Epidermal melanocyte (primary cell): Measurements from ENCODE around the gene DRC1.

Source experiments
- DNase-seq: peaks from one replicate; pipeline ENCODE4 v3.0.0; 2011; ENCODE audit warnings: low spot score; ENCODE audit not compliant: insufficient read length

The DRC1 gene

GRCh38 chr2:26477911-26478253 lies 76.2 kb downstream of the DRC1 start, which contains the start of gene OTOF:
OTOF (minus strand) TSS chr2:26478124.
- DNase-seq, result peak; percentile 44

- no peak for DNase-seq
These were observed 76.6 kb downstream of the DRC1 start for GRCh38 chr2:26478366-26478765.

GRCh38 chr2:26479131-26479788 lies 77.5 kb downstream of the DRC1 start:
- DNase-seq, result no peak

GRCh38 chr2:26479789-26480565 lies 78.3 kb downstream of the DRC1 start:
- no peak for DNase-seq

GRCh38 chr2:26480566-26481423 lies 79.1 kb downstream of the DRC1 start:
- DNase-seq, result no peak

GRCh38 chr2:26481706-26482105 lies 80.0 kb downstream of the DRC1 start:
- DNase-seq, result no peak

GRCh38 chr2:26482211-26483026 lies 80.7 kb downstream of the DRC1 start:
- DNase-seq, result no peak

- DNase-seq, result no peak
These were observed 81.3 kb downstream of the DRC1 start for GRCh38 chr2:26483027-26483326.

- no peak for DNase-seq
These were observed 81.8 kb downstream of the DRC1 start for GRCh38 chr2:26483516-26483915.

- no peak for DNase-seq
These were observed 82.3 kb downstream of the DRC1 start for GRCh38 chr2:26483957-26484565.

GRCh38 chr2:26484579-26484978 lies 82.9 kb downstream of the DRC1 start:
- DNase-seq, result no peak

- no peak for DNase-seq
These were observed 83.4 kb downstream of the DRC1 start for GRCh38 chr2:26485099-26485498.

GRCh38 chr2:26485725-26486418 lies 84.2 kb downstream of the DRC1 start:
- DNase-seq, result no peak

GRCh38 chr2:26486789-26487188 lies 85.1 kb downstream of the DRC1 start:
- no peak for DNase-seq

- DNase-seq, result no peak
These were observed 85.5 kb downstream of the DRC1 start for GRCh38 chr2:26487192-26487591.

GRCh38 chr2:26488463-26489212 lies 86.9 kb downstream of the DRC1 start:
- no peak for DNase-seq

GRCh38 chr2:26489213-26489850 lies 87.6 kb downstream of the DRC1 start:
- DNase-seq, result no peak

GRCh38 chr2:26491563-26492167 lies 89.9 kb downstream of the DRC1 start:
- DNase-seq, result no peak
